Hepatocyte (in vitro differentiated cells): ENCODE measurements around the gene HINT3.

Experiments used
- CTCF ChIP-seq: fragments of 200-600 bp; sonication (generic); IDR thresholded peaks from 2 replicates; pipeline ENCODE4 v1.5.1; 2016; ENCODE audit warnings: antibody characterized with exemption, mild to moderate bottlenecking; ENCODE audit not compliant: poor library complexity
- EZH2 ChIP-seq: fragments of 200-600 bp; sonication (generic); IDR thresholded peaks from 2 replicates; pipeline ENCODE4 v1.6.1; 2016; ENCODE audit warnings: antibody characterized with exemption, mild to moderate bottlenecking, borderline replicate concordance

GRCh38 chr6:125943528-125944433 lies 12.8 kb upstream of the HINT3 start:
- TF ChIP-seq CTCF (no peak), EZH2 (no peak)
